GM23248 (cell line): ENCODE results near the gene SETD2. TPM values are rescaled to one million over a fixed set of nuclear protein-coding genes. Genes with fewer than 3 reads are reported as not detected.

Experiments used
- DNase-seq: peaks from one replicate; pipeline ENCODE4 v3.0.0-alpha.2; 2015
- H2AFZ ChIP-seq: fragments of 200-600 bp; sonication (generic); 2 replicates; pipeline ENCODE4 v1.6.1; 2016; ENCODE audit warnings: antibody characterized with exemption
- H3F3A ChIP-seq: fragments of 200-600 bp; sonication (generic); 2 replicates; pipeline ENCODE4 v1.6.1; 2016; ENCODE audit warnings: mild to moderate bottlenecking, antibody characterized with exemption, mixed run types; ENCODE audit not compliant: insufficient read depth
- H3K27ac ChIP-seq: fragments of 200-600 bp; sonication (generic); 2 replicates; pipeline ENCODE4 v1.5.1; 2016; ENCODE audit warnings: mild to moderate bottlenecking
- H3K27me3 ChIP-seq: fragments of 200-600 bp; sonication (generic); replicated peaks from 2 replicates; pipeline ENCODE4 v1.6.1; 2016; ENCODE audit warnings: mild to moderate bottlenecking; ENCODE audit not compliant: insufficient read depth
- H3K36me3 ChIP-seq: fragments of 200-600 bp; sonication (generic); 2 replicates; pipeline ENCODE4 v1.6.1; 2016; ENCODE audit warnings: low read depth, mild to moderate bottlenecking
- H3K4me1 ChIP-seq: fragments of 200-600 bp; sonication (generic); 2 replicates; pipeline ENCODE4 v1.6.1; 2016; ENCODE audit warnings: mild to moderate bottlenecking; ENCODE audit not compliant: insufficient read depth
- H3K4me2 ChIP-seq: fragments of 200-600 bp; sonication (generic); one replicate; pipeline ENCODE4 v1.6.1; 2016; ENCODE audit warnings: mild to moderate bottlenecking; ENCODE audit not compliant: unreplicated experiment
- H3K4me3 ChIP-seq: fragments of 200-600 bp; sonication (generic); 2 replicates; pipeline ENCODE4 v1.5.1; 2016; ENCODE audit warnings: mild to moderate bottlenecking
- H3K79me2 ChIP-seq: fragments of 200-600 bp; sonication (generic); 2 replicates; pipeline ENCODE4 v1.6.1; 2016; ENCODE audit warnings: mild to moderate bottlenecking; ENCODE audit not compliant: insufficient read depth
- H3K9ac ChIP-seq: fragments of 200-600 bp; sonication (generic); 2 replicates; pipeline ENCODE4 v1.6.1; 2016; ENCODE audit warnings: mild to moderate bottlenecking
- H3K9me2 ChIP-seq: fragments of 200-600 bp; sonication (generic); 2 replicates; pipeline ENCODE4 v1.6.1; 2016; ENCODE audit warnings: mixed run types, mild to moderate bottlenecking, moderate library complexity; ENCODE audit not compliant: insufficient read depth
- H3K9me3 ChIP-seq: fragments of 200-600 bp; sonication (generic); one replicate; pipeline ENCODE4 v1.6.1; 2017; ENCODE audit warnings: low read depth
- H4K20me1 ChIP-seq: fragments of 200-600 bp; sonication (generic); 2 replicates; pipeline ENCODE4 v1.6.0; 2016; ENCODE audit not compliant: insufficient read depth
- EZH2 ChIP-seq: fragments of 200-600 bp; sonication (generic); IDR thresholded peaks from 2 replicates; pipeline ENCODE4 v1.6.1; 2018; ENCODE audit warnings: antibody characterized with exemption, mild to moderate bottlenecking; ENCODE audit not compliant: insufficient read depth, poor library complexity, severe bottlenecking
- EZH2phosphoT487 ChIP-seq: fragments of 200-600 bp; sonication (generic); IDR thresholded peaks from 2 replicates; pipeline ENCODE4 v1.6.1; 2018; ENCODE audit warnings: antibody characterized with exemption, moderate library complexity, mild to moderate bottlenecking, low read depth; ENCODE audit not compliant: insufficient read depth
- WGBS, 2 experiments: methylation state at CpG; one replicate each; pipeline ENCODE4 v1.1.6; 2015 to 2017; ENCODE audit warnings: low lambda C conversion rate in 2 of 2, low coverage in 1 of 2; ENCODE audit errors: missing lambda C conversion rate in 2 of 2; 5-methylcytosine and 5-hydroxymethylcytosine counted together
- in situ Hi-C: fragments of 300-500 bp; cut with MboI; formaldehyde crosslinking; loops from 2 replicates; pipeline ENCODE4 v1.15.0; 2020
- polyA plus RNA-seq: library from polyadenylated mRNA; unstranded; fragments of >200 nt; fragmentation: Nextera tagmentation; extraction: Ambion mirVana; gene quantifications from 2 replicates; pipeline ENCODE4 v1.2.1, GENCODE V29; 2016
- total RNA-seq: library from RNA; depleted of rRNA; stranded (reverse); fragments of >200 nt; shearing (Covaris generic); gene quantifications from 2 replicates; pipeline ENCODE4 v1.2.3, GENCODE V29; 2014

SETD2 gene
- total and polyA plus RNA-seq, 2 experiments from 2014 or later, result 16.2 to 24.0 TPM

DNA sequence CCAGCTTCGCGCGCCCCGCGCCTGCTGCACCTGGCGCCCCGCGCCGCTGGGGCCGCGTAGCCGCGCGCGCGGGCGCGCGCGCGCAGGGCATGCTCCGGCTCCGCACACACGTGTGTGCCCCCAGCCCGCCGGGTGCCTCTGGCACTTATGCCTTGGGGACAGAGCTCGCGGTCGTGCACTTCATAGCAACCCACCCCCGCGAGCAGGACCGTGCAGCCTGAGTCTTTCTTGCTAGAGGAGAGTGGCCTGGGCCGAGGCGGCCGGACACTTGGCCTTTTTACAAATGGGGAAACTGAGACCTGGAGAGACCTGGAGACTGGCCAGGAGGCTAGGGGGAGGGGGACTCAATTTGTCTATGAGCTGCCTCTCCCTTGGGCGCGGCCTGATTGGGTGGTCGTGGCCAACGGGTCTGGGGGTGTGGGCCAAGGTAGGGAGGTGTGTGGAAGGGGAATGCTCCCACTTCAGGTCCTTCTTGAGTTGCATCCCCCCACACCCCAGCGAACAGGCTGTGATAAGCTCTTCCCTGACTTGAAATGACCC, 183.9 kb downstream of the SETD2 start:
- H3K9me2 ChIP-seq, result no peaks in the 10 kb centered on the region
- H3K4me2 ChIP-seq, result peak overlapping the region; percentile 86
- H3K27me3 ChIP-seq, result no peaks in the 10 kb centered on the region
- peak overlapping the region; percentile 92 for H3K4me3 ChIP-seq
- in situ Hi-C loops, result no loop called here
- peak overlapping the region; percentile 78 for H3K9ac ChIP-seq
- TF ChIP-seq EZH2, result no peak
- no peak for TF ChIP-seq EZH2phosphoT487
- peak; percentile 34 for DNase-seq
- H2AFZ ChIP-seq, result peak overlapping the region; percentile 97
- H4K20me1 ChIP-seq, result no peaks in the 10 kb centered on the region
- peaks cover 7% of the 10 kb centered on the region; the same call in 1 of the 2 replicates for H3F3A ChIP-seq
- H3K9me3 ChIP-seq, result no peaks in the 10 kb centered on the region
- peaks cover 10% of the 10 kb centered on the region; the same call in 1 of the 2 replicates for H3K4me1 ChIP-seq
- H3K79me2 ChIP-seq, result peaks cover 12% of the 10 kb centered on the region
- no peaks in the 10 kb centered on the region for H3K36me3 ChIP-seq
- H3K27ac ChIP-seq, result no peak overlapping the region
- 7 to 15% methylated on average over 18 to 27 of the region's 40 CpGs for WGBS, 2 experiments

DNA sequence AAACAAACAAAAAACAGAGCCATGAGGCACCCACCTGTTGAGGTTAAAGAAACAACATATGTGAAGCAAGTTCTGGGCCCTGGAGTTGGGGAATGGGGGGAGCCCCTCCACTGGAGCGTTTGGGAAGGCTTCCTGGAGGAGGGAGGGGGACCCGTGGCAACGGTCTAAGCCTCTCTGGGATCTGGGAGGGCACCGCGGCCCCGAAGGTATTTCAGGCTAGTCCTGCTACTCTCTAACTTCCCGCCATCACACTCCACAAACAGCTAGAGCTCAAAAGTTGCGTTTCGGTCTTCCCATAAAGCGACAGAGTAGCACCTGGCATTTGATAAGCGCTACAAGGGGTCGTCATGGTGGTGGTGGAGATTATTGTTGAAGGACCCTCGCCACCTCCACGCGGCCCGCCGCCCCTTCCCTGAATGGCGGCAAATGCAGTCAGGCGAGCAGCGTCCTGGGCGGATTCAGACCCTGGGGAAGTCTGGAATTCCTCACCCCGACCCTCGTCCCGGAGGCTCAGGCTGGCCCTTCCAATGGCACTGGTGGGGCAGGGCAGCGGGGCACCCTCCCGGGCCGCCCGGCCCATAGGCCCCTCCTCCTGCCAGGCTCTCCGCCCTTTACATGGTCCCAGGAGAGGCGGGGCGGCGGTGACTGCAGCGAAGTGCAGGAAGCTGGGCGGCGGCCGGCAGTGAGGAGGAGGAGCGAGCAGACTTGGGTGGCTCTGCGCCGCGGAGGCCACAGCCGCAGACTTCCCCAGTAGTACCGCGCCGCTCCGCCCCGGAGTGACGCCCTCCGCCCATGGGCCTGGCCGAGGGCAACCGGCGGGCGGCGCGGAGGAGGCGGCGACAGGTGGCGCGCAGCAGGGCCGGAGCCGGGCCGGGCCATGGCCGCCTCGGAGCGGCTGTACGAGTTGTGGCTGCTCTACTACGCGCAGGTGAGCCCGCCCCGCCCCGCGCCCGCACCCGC, 184.6 kb downstream of the SETD2 start, which contains the start of gene NBEAL2:
NBEAL2 (plus strand) TSS at position 682 of the 960 bp plus-strand sequence; CDS start at position 878, 196 bp downstream.
- no peak within 1 kb of the TSS for H3K27ac ChIP-seq

DNA sequence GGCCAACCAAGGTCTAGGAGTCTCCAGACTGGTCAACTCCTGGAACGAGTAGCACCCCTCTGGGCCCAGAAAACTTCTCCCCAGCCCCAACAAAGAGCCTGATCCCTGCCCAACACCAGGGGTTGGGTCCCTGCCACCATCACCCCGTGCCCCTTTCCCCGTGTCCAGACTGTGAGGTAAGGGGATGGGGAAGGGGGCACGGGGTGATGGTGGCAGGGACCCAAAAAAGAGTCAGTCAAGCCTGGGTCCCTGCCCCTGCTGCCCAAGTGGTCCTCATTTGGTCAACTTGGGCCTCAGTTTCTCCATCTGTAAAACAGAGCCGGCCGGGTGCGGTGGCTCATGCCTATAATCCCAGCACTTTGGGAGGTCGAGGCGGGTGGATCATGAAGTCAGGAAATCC, 185.5 kb downstream of the SETD2 start:
- TF ChIP-seq EZH2phosphoT487, result no peak
- no peak for TF ChIP-seq EZH2
- H3K4me1 ChIP-seq, result peaks cover 10% of the 10 kb centered on the region; the same call in 1 of the 2 replicates
- DNase-seq, result no peak
- no peak overlapping the region for H3K4me3 ChIP-seq
- 79 to 82% methylated on average over 7 to 9 of the region's 9 CpGs for WGBS, 2 experiments
- no peaks in the 10 kb centered on the region for H3K9me3 ChIP-seq
- H3K36me3 ChIP-seq, result no peaks in the 10 kb centered on the region
- H3K9ac ChIP-seq, result no peak overlapping the region
- peaks cover 7% of the 10 kb centered on the region; the same call in 1 of the 2 replicates for H3F3A ChIP-seq
- no peaks in the 10 kb centered on the region for H3K27me3 ChIP-seq
- peaks cover 28% of the 10 kb centered on the region for H3K79me2 ChIP-seq
- no peak overlapping the region for H3K27ac ChIP-seq
- peak overlapping the region; percentile 97; the same call in 1 of the 2 replicates for H2AFZ ChIP-seq
- H3K9me2 ChIP-seq, result no peaks in the 10 kb centered on the region
- in situ Hi-C loops, result no loop called here
- no peak overlapping the region for H3K4me2 ChIP-seq
- no peaks in the 10 kb centered on the region for H4K20me1 ChIP-seq

More for the DNA sequence above, 184.6 kb downstream of the SETD2 start, which contains the start of gene NBEAL2:
- Histone ChIP-seq H3K27me3 (no peaks in the 10 kb centered on the region), H4K20me1 (no peaks in the 10 kb centered on the region), H3K4me3 (peak within 1 kb of the TSS; percentile 92), H3K9me3 (no peaks in the 10 kb centered on the region), H3K9ac (peak within 1 kb of the TSS; percentile 78), H3K79me2 (peaks cover 19% of the 10 kb centered on the region), H3K9me2 (no peaks in the 10 kb centered on the region), H3K4me1 (peaks cover 10% of the 10 kb centered on the region; the same call in 1 of the 2 replicates), H3K36me3 (no peaks in the 10 kb centered on the region), H2AFZ (peak within 1 kb of the TSS; percentile 97), H3K4me2 (peak within 1 kb of the TSS; percentile 86), H3F3A (peaks cover 7% of the 10 kb centered on the region; the same call in 1 of the 2 replicates)
- no peak for TF ChIP-seq EZH2phosphoT487
- no peak for TF ChIP-seq EZH2
- in situ Hi-C loops, result no loop called here
- peak; percentile 97 for DNase-seq
- 1% methylated on average over 58 to 63 of the region's 73 CpGs for WGBS, 2 experiments

DNA sequence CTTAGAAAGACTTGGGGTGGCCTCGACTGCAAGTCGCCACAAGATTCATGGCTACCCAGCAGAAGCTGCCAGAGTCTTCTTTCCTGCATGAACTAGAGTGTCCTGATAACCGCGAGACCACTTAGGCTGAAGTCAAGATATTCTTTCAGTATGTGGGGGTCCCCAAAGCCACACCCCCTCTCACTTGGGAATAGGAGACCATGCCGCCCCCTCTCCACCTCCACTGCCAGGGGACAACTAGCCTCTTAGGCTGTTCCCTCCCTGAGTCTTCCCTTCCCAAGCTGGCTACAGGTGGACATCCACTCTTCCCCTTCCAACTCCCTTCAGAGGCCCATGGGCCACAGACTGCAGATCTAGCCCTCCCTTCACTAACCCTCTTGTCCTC, 186.1 kb downstream of the SETD2 start:
- Histone ChIP-seq H4K20me1 (no peaks in the 10 kb centered on the region), H3K4me2 (no peak overlapping the region), H3K9me2 (no peaks in the 10 kb centered on the region), H3F3A (peaks cover 7% of the 10 kb centered on the region; the same call in 1 of the 2 replicates), H2AFZ (no peak overlapping the region), H3K27me3 (no peaks in the 10 kb centered on the region), H3K4me1 (peaks cover 10% of the 10 kb centered on the region; the same call in 1 of the 2 replicates), H3K27ac (no peak overlapping the region), H3K4me3 (no peak overlapping the region), H3K9me3 (no peaks in the 10 kb centered on the region), H3K79me2 (peaks cover 34% of the 10 kb centered on the region), H3K36me3 (no peaks in the 10 kb centered on the region), H3K9ac (no peak overlapping the region)
- TF ChIP-seq EZH2phosphoT487, result no peak
- no peak for TF ChIP-seq EZH2
- in situ Hi-C loops, result no loop called here
- no peak for DNase-seq
- WGBS, 2 experiments, result 84 to 94% methylated on average over 5 of the region's 5 CpGs
